ENCODE measurements around the gene NAV3.

NAV3 gene

GRCh38 chr12:77941401-77941800, 110.7 kb downstream of the NAV3 start:
- TF ChIP-seq, protein P1, sequence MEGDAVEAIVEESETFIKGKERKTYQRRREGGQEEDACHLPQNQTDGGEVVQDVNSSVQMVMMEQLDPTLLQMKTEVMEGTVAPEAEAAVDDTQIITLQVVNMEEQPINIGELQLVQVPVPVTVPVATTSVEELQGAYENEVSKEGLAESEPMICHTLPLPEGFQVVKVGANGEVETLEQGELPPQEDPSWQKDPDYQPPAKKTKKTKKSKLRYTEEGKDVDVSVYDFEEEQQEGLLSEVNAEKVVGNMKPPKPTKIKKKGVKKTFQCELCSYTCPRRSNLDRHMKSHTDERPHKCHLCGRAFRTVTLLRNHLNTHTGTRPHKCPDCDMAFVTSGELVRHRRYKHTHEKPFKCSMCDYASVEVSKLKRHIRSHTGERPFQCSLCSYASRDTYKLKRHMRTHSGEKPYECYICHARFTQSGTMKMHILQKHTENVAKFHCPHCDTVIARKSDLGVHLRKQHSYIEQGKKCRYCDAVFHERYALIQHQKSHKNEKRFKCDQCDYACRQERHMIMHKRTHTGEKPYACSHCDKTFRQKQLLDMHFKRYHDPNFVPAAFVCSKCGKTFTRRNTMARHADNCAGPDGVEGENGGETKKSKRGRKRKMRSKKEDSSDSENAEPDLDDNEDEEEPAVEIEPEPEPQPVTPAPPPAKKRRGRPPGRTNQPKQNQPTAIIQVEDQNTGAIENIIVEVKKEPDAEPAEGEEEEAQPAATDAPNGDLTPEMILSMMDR (IDR thresholded peaks at IDR 0.05; ENCODE audit: low read depth, low read length) = no peak
- H3K4me3 ChIP-seq (ENCODE audit: low read depth, low read length) = no peak overlapping the region
- no peaks in the 10 kb centered on the region for H3K36me3 ChIP-seq
- H3K27ac ChIP-seq = no peak overlapping the region
- no peak for DNase-seq
- H3K9me3 ChIP-seq (ENCODE audit: severe bottlenecking) = no peaks in the 10 kb centered on the region
- H3K27me3 ChIP-seq (ENCODE audit: insufficient read depth, low read depth, severe bottlenecking) = no peaks in the 10 kb centered on the region

GRCh38 chr12:77943466-77943865, 112.8 kb downstream of the NAV3 start:
- Histone ChIP-seq H3K27ac (no peak overlapping the region), H3K27me3 (ENCODE audit: insufficient read depth, low read depth, severe bottlenecking) (no peaks in the 10 kb centered on the region), H3K4me3 (ENCODE audit: low read depth, low read length) (no peak overlapping the region), H3K36me3 (no peaks in the 10 kb centered on the region), H3K9me3 (ENCODE audit: severe bottlenecking) (no peaks in the 10 kb centered on the region)
- DNase-seq = no peak
- TF ChIP-seq, protein P1 (IDR thresholded peaks at IDR 0.05; ENCODE audit: low read depth, low read length) = no peak

DNA sequence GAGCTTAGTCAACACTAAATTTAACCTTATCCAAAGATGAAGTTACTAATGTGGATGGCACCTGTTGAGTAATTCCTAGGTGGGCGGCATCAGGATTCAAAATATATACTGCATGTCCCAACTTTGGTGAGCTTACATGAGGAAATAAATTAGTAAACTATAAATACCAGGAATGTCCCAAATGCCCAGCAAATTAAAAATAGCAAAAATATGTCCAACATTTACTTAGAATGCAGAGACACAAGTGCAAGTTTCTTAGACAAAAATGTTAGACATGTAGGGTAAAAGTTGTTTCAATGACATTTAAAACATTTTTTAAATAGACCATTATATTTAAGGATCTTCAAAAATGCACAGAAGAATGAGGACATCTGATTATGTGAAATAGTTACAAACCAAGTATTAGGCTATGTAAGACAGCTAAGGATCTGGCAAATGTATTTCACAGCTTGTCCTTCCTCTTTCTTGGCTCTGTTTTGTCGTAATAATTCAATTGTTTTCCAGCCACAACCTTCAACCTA, 115.9 kb downstream of the NAV3 start:
- no peak overlapping the region for H3K27ac ChIP-seq

DNA sequence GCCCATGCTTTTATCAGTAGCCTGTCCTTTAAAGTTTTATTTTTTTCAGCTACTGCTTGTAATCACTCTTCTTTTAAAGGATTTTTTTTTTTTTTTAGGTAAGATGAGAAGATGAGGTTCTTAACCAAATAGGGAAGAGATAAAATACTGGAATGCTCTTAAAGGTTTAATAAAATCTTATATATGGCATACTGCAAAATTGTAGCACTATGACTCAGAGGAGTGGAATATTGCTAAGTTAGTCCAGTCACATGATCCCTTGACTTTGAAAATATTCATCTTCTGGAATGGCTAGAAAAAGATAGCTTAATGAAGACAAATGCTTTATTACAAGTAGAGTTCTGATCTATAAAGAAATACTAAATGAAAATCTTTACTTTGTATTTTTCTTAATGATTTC, 116.6 kb downstream of the NAV3 start:
- H3K4me3 ChIP-seq (ENCODE audit: low read depth, low read length) = no peak overlapping the region
- no peaks in the 10 kb centered on the region for H3K9me3 ChIP-seq (ENCODE audit: severe bottlenecking)
- DNase-seq = no peak
- H3K36me3 ChIP-seq = no peaks in the 10 kb centered on the region
- H3K27ac ChIP-seq = no peak overlapping the region
- H3K27me3 ChIP-seq (ENCODE audit: insufficient read depth, low read depth, severe bottlenecking) = no peaks in the 10 kb centered on the region
- TF ChIP-seq, protein P1 (IDR thresholded peaks at IDR 0.05; ENCODE audit: low read depth, low read length) = no peak

More for the DNA sequence above, 115.9 kb downstream of the NAV3 start:
- Histone ChIP-seq H3K27me3 (ENCODE audit: insufficient read depth, low read depth, severe bottlenecking) (no peaks in the 10 kb centered on the region), H3K9me3 (ENCODE audit: severe bottlenecking) (no peaks in the 10 kb centered on the region), H3K4me3 (ENCODE audit: low read depth, low read length) (no peak overlapping the region), H3K36me3 (no peaks in the 10 kb centered on the region)
- no peak for DNase-seq
- TF ChIP-seq, protein P1 (IDR thresholded peaks at IDR 0.05; ENCODE audit: low read depth, low read length) = no peak

GRCh38 chr12:77947746-77948145, 117.1 kb downstream of the NAV3 start:
- H3K9me3 ChIP-seq (ENCODE audit: severe bottlenecking) = no peaks in the 10 kb centered on the region
- no peak overlapping the region for H3K4me3 ChIP-seq (ENCODE audit: low read depth, low read length)
- H3K27ac ChIP-seq = no peak overlapping the region
- no peak for DNase-seq
- TF ChIP-seq, protein P1 (IDR thresholded peaks at IDR 0.05; ENCODE audit: low read depth, low read length) = no peak
- no peaks in the 10 kb centered on the region for H3K36me3 ChIP-seq
- no peaks in the 10 kb centered on the region for H3K27me3 ChIP-seq (ENCODE audit: insufficient read depth, low read depth, severe bottlenecking)

- Histone ChIP-seq H3K27ac (no peak overlapping the region), H3K27me3 (ENCODE audit: insufficient read depth, low read depth, severe bottlenecking) (no peaks in the 10 kb centered on the region), H3K9me3 (ENCODE audit: severe bottlenecking) (no peaks in the 10 kb centered on the region), H3K36me3 (no peaks in the 10 kb centered on the region), H3K4me3 (ENCODE audit: low read depth, low read length) (no peak overlapping the region)
- TF ChIP-seq, protein P1 (IDR thresholded peaks at IDR 0.05; ENCODE audit: low read depth, low read length) = no peak
- DNase-seq = no peak
Observed at GRCh38 chr12:77949943-77950342, 119.2 kb downstream of the NAV3 start.
